ENCODE data around the gene SLC2A4RG.

- TF ChIP-seq CTCF (IDR thresholded peaks at IDR 0.05) = no peak
- TF ChIP-seq POLR2A (IDR thresholded peaks at IDR 0.05) = no peak
Observed at GRCh38 chr20:63711085-63711645, 28.4 kb upstream of the SLC2A4RG start.
